Loucy (cell line): ENCODE data around the gene TMEM63A.

Experiments
- H2AFZ ChIP-seq: fragments of 200-600 bp; sonication (generic); 2 replicates; pipeline ENCODE4 v1.6.0; 2016; ENCODE audit warnings: antibody characterized with exemption, mild to moderate bottlenecking, low read length, moderate library complexity
- H3F3A ChIP-seq: fragments of 200-600 bp; 2 replicates; pipeline ENCODE4 v1.6.0; 2016; ENCODE audit warnings: antibody characterized with exemption, low read depth, mild to moderate bottlenecking
- H3K27me3 ChIP-seq: fragments of 200-600 bp; sonication (generic); 2 replicates; pipeline ENCODE4 v1.6.1; 2014; ENCODE audit warnings: low read length, mild to moderate bottlenecking; ENCODE audit not compliant: insufficient read depth, poor library complexity, severe bottlenecking
- H3K36me3 ChIP-seq: fragments of 200-600 bp; sonication (generic); 2 replicates; pipeline ENCODE4 v1.6.1; 2016; ENCODE audit warnings: low read length; ENCODE audit not compliant: insufficient read depth
- H3K4me1 ChIP-seq: fragments of 200-600 bp; sonication (generic); 2 replicates; pipeline ENCODE4 v1.5.1; 2014; ENCODE audit warnings: low read length, mild to moderate bottlenecking; ENCODE audit not compliant: insufficient read depth, poor library complexity, severe bottlenecking
- H3K4me2 ChIP-seq: fragments of 200-600 bp; sonication (generic); 2 replicates; pipeline ENCODE4 v1.6.0; 2014; ENCODE audit warnings: antibody characterized with exemption, low read length, low read depth, mild to moderate bottlenecking; ENCODE audit not compliant: poor library complexity, severe bottlenecking
- H3K4me3 ChIP-seq: fragments of 200-600 bp; sonication (generic); 2 replicates; pipeline ENCODE4 v1.5.1; 2014; ENCODE audit warnings: low read length, mild to moderate bottlenecking, mixed read lengths; ENCODE audit not compliant: poor library complexity, severe bottlenecking
- H3K79me2 ChIP-seq: fragments of 200-600 bp; sonication (generic); 2 replicates; pipeline ENCODE4 v1.6.1; 2014; ENCODE audit warnings: low read length; ENCODE audit not compliant: insufficient read depth
- H3K9ac ChIP-seq: fragments of 200-600 bp; sonication (generic); 2 replicates; pipeline ENCODE4 v1.6.0; 2014; ENCODE audit warnings: mild to moderate bottlenecking, low read depth, low read length, moderate library complexity; ENCODE audit not compliant: poor library complexity, severe bottlenecking
- H3K9me2 ChIP-seq: fragments of 200-600 bp; sonication (generic); replicated peaks from 2 replicates; pipeline ENCODE4 v1.6.1; 2016; ENCODE audit warnings: low read depth, low read length, mixed read lengths
- H3K9me3 ChIP-seq: fragments of 200-600 bp; sonication (generic); 2 replicates; pipeline ENCODE4 v1.6.1; 2014; ENCODE audit warnings: mild to moderate bottlenecking, antibody characterized with exemption, low read length, low read depth; ENCODE audit not compliant: insufficient read depth
- H4K20me1 ChIP-seq: fragments of 200-600 bp; sonication (generic); 2 replicates; pipeline ENCODE4 v1.6.0; 2014; ENCODE audit warnings: antibody characterized with exemption, low read length, mild to moderate bottlenecking; ENCODE audit not compliant: insufficient read depth, poor library complexity, severe bottlenecking
- EZH2phosphoT487 ChIP-seq: fragments of 200-600 bp; IDR thresholded peaks from 2 replicates; pipeline ENCODE4 v1.6.1; 2018; ENCODE audit warnings: antibody characterized with exemption, mild to moderate bottlenecking, moderate library complexity, borderline replicate concordance
- TF ChIP-seq, protein P1 (sequence below): fragments of 200-600 bp; sonication (generic); conservative IDR thresholded peaks from 2 replicates; pipeline ENCODE4 v1.5.1; 2014; ENCODE audit warnings: mild to moderate bottlenecking, antibody characterized with exemption, low read length

The TMEM63A gene

GRCh38 chr1:225883616-225884265, 1.6 kb upstream of the TMEM63A start:
- no peaks in the 10 kb centered on the region for H3K9me2 ChIP-seq
- H2AFZ ChIP-seq = no peak overlapping the region
- peaks cover 14% of the 10 kb centered on the region for H4K20me1 ChIP-seq
- H3K9me3 ChIP-seq = no peaks in the 10 kb centered on the region
- H3K4me1 ChIP-seq = peaks cover 32% of the 10 kb centered on the region
- H3K27me3 ChIP-seq = no peaks in the 10 kb centered on the region
- H3K4me3 ChIP-seq = no peak overlapping the region
- no peaks in the 10 kb centered on the region for H3K36me3 ChIP-seq
- TF ChIP-seq EZH2phosphoT487 = no peak
- TF ChIP-seq, protein P1, sequence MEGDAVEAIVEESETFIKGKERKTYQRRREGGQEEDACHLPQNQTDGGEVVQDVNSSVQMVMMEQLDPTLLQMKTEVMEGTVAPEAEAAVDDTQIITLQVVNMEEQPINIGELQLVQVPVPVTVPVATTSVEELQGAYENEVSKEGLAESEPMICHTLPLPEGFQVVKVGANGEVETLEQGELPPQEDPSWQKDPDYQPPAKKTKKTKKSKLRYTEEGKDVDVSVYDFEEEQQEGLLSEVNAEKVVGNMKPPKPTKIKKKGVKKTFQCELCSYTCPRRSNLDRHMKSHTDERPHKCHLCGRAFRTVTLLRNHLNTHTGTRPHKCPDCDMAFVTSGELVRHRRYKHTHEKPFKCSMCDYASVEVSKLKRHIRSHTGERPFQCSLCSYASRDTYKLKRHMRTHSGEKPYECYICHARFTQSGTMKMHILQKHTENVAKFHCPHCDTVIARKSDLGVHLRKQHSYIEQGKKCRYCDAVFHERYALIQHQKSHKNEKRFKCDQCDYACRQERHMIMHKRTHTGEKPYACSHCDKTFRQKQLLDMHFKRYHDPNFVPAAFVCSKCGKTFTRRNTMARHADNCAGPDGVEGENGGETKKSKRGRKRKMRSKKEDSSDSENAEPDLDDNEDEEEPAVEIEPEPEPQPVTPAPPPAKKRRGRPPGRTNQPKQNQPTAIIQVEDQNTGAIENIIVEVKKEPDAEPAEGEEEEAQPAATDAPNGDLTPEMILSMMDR = no peak
- H3F3A ChIP-seq = no peaks in the 10 kb centered on the region; the same call in 1 of the 2 replicates
- no peak overlapping the region for H3K4me2 ChIP-seq
- H3K79me2 ChIP-seq = peaks cover 34% of the 10 kb centered on the region
- no peak overlapping the region for H3K9ac ChIP-seq

DNA sequence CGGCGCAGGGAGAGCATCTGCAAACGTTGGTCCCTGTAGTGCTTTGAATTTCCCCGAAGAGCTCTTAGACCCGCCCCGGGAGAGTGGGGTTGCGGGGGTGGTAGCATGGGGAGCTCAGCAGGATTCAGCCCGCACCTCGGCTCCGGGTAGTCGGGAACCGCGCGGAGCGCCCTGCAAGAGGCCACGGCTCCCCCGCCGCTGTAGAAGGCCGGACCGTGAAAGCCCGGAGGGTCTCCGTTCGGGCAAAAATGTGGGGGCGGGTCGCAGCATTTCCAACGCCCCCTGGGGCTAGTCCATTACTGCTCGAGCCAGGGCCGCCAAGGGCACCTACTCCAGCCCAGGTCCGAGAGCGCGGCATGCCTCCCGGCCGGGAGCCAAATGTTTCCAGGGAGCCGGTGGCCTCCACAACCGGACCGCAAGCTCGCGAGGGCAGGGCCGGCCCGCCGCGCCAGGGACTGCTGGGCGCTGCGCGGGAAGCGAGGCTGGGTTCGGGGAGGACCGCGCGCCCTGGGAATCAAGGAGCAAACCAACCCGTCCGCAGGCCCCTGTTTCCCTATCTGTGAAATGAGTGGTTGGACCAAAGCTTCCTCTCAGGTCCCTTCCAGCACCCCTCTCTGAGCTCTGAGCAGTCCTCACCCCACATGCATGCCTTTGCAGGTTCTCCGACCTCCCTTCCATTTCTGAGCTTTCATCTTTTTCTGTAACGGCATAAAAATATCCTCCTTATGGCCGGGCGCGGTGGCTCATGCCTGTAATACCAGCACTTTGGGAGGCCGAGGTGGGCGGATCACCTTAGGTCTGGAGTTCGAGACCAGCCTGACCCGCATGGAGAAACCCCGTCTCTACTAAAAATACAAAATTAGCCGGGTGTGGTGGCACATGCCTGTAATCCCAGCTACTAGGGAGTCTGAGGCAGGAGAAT, 775 bp upstream of the TMEM63A start:
- H3K36me3 ChIP-seq = no peaks in the 10 kb centered on the region
- peak overlapping the region; percentile 93 for H2AFZ ChIP-seq
- peak overlapping the region; percentile 96 for H3K4me3 ChIP-seq
- H3K4me1 ChIP-seq = peaks cover 40% of the 10 kb centered on the region
- no peaks in the 10 kb centered on the region for H3K9me2 ChIP-seq
- TF ChIP-seq, protein P1 = no peak
- TF ChIP-seq EZH2phosphoT487 = no peak
- H3K9me3 ChIP-seq = no peaks in the 10 kb centered on the region
- peak overlapping the region; percentile 92 for H3K4me2 ChIP-seq
- H3K9ac ChIP-seq = peak overlapping the region; percentile 93
- peaks cover 14% of the 10 kb centered on the region for H4K20me1 ChIP-seq
- no peaks in the 10 kb centered on the region for H3K27me3 ChIP-seq
- peaks cover 42% of the 10 kb centered on the region for H3K79me2 ChIP-seq
- H3F3A ChIP-seq = no peaks in the 10 kb centered on the region; the same call in 1 of the 2 replicates

- Histone ChIP-seq H3K27me3 (no peaks in the 10 kb centered on the region), H3K4me2 (peak overlapping the region; percentile 92), H4K20me1 (peaks cover 14% of the 10 kb centered on the region), H3K9me3 (no peaks in the 10 kb centered on the region), H3K36me3 (no peaks in the 10 kb centered on the region), H3F3A (no peaks in the 10 kb centered on the region; the same call in 1 of the 2 replicates), H3K79me2 (peaks cover 53% of the 10 kb centered on the region), H3K9me2 (no peaks in the 10 kb centered on the region), H3K9ac (peak overlapping the region; percentile 93), H3K4me1 (peaks cover 43% of the 10 kb centered on the region), H2AFZ (peak overlapping the region; percentile 93), H3K4me3 (peak overlapping the region; percentile 96)
- TF ChIP-seq, protein P1 = no peak
- TF ChIP-seq EZH2phosphoT487 = no peak
Measured at GRCh38 chr1:225881081-225881958, 860 bp downstream of the TMEM63A start.
